M059J (cell line): ENCODE measurements around the gene EPHA2. TPM values are rescaled to one million over a fixed set of nuclear protein-coding genes. Genes with fewer than 3 reads are reported as not detected.

ENCODE experiments used
- DNase-seq: peaks from one replicate; pipeline ENCODE4 v3.0.0-alpha.2; 2012; ENCODE audit warnings: low read depth
- total RNA-seq: library from RNA; depleted of rRNA; stranded (reverse); fragments of >200 nt; shearing (Covaris generic); gene quantifications from 2 replicates; pipeline ENCODE4 v1.2.3, GENCODE V29; 2014

Gene EPHA2
- total RNA-seq, 1 experiment from 2014 or later, result 212 TPM

- no peak for DNase-seq
Observed at GRCh38 chr1:16092923-16093511, 62.9 kb downstream of the EPHA2 start.

- DNase-seq, result no peak
Observed at GRCh38 chr1:16092097-16092922, 63.6 kb downstream of the EPHA2 start.

GRCh38 chr1:16091296-16091695 is 64.6 kb downstream of the EPHA2 start:
- DNase-seq, result no peak

- no peak for DNase-seq
Observed at GRCh38 chr1:16090076-16090826, 65.6 kb downstream of the EPHA2 start.

DNA sequence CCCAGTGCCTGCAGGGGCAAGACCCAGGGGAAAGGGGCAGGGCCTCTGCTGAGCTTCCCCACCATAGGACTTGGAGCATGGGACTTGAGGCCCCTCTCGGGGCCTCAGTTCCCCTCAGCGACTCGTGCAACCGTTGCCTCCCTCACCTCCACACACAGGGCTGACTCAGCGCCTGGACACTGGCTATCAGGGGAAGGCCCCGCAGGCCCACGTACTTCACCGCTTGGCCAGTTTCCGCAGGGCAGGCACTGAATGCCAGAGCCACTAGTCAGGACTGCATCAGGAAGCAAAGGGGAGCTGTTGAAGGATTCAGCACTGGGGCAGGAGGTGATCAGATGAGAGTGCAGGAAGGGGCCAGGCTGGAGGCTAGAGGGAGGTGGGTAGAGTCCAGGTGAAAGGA is 66.9 kb downstream of the EPHA2 start:
- DNase-seq, result peak; percentile 95

DNA sequence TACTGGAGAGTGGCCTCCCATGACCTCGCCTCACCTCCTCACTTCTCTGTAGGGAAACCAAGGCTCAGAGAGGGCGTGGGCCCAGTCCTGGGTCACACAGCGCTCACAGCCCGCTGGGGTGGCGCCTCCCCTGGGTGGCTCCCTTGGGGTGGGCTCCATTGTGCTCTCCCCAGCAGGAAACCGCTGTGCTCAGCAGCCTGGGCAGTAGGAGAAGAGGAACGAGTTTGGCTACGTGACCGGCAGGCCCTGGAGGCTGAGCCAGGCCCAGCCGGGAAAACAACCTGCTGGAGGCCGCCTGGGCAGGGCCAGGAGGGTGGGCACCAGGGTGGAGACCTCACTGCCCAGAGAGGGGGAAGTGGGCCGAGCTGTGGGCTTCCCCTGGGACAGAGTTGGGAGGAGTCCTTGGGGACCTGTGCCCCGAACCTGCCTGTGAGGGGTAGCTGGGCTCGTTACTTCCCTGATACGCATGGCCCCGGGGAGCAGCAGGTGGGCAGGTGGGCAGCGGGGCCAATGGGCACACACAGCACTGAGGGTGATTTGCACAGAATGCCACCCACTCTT is 67.4 kb downstream of the EPHA2 start:
- DNase-seq, result no peak

GRCh38 chr1:16087733-16088132 is 68.1 kb downstream of the EPHA2 start:
- no peak for DNase-seq

GRCh38 chr1:16085522-16085921 is 70.3 kb downstream of the EPHA2 start:
- DNase-seq, result no peak

DNA sequence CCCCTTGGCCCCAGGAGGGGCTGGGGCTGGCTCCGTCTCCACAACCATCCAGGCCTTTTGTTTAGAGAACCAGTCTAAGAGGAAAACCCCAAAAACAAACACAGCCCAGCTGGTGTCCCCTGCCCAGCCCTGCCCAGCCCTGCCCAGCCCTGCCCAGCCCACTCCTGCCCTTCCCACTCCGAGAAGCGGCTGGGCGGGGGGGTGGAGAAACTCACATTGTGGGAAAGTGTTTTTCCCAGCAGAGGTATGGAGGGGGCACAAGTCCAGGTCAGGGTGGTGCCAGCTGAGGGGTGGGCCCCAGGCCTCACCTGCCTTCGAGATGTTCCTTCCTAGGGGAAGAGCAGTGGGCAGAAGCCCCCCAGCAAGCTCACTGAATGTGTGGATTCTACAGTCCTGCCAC is 72.4 kb downstream of the EPHA2 start:
- DNase-seq, result no peak

DNA sequence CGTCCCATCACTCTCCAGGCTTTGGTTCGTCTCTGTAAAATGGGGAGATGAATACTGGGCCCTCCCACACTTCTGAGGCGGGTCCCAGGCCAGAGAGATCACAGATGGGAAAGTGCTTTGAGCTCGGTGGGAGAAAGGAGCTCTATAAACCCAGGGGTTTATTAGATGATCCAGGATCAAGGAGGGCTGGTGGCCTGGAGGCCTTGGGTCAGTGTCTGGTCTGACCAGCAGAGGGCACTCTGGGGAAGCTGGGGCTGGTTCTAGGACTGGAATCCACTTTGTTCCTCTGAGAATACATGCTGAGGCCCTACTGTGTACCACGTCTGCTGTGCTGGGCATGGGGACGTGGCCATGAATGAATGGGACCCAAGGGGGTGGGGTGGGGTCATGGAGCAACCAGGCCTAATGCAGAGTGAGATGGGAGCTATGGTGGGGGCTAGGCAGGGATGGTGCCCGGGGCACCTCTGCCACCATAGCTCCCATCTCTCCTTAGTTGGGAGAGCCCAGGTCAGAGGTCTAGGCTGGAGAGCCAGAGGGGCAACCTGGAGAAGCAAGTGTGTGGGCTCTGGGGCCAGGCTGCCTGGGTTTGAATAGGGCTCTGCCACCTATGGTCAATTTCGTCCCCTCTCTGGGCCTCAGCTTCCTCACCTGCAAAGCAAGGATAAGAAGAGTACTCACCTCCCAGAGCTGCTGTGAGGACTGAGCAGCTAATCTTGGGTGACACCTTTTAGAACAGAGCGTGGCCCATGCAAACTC is 73.4 kb downstream of the EPHA2 start:
- DNase-seq, result peak; percentile 70

GRCh38 chr1:16081636-16082035 is 74.2 kb downstream of the EPHA2 start:
- no peak for DNase-seq

DNA sequence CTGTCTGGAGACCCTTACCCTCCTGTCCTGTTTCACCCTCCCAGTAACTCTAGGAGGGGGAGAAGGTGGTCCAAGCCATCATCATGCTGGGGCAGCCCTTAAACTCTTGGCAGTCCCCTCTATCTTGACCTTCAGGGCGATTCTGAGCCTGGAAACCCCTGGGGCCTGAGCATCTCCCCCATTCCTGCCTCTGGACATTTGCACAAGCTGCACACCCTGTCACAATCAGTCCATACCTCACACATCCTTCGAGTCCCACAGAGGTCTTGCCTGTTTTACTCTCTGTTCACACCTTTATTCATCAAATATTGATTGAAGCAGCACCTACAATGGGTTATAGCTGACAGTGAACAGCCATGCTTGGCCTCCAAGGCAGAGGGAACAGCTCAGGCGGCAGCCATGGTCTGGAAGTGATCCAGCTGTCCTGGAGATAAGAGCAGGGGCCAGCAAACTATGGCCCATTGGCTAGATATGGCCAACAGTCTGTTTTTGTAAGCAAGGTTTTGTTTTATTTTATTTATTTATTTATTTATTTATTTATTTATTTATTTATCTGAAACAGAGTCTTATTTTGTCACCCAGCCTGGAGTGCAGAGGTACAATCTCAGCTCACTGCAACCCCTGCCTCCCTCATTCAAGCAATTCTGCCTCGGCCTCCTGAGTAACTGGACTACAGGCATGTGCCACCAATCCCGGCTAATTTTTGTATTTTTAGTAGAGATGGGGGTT is 75.3 kb downstream of the EPHA2 start:
- DNase-seq, result no peak

DNA sequence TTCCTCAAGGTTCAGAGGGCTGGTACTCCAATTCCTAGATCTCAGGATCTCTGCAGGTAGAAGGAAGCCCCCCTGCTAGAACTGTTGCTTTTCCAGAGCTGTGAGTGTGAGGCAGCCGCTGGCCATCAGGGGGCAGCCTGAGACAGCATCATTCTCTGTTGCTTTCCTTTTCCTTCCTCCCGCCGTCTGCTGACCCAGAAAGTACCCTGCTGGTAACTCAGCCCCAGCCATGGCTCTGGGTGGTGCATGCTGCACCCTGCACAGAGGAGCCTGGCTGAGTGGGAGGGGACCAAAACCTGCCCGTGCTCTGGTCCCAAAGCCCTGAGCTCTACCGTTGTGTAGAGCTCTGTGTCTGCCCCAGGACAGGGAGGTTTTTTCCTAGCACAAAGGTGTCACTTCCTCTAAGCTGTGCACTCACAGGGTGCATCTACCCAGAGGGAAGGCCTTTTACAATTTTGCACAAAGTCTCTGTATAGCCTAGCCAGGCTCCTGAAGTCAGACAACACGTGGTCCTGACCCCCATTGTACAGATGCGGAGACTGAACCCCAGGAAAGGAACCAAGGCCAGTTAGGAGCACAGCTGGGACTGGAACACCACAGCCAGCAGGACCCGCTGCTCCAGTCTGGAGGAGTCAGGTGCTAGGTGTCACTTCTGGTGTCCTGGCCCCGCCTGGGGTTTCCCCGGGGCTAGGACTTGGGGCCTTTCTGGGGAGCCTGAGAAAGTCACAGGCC is 76.8 kb downstream of the EPHA2 start:
- DNase-seq, result peak; percentile 79

DNA sequence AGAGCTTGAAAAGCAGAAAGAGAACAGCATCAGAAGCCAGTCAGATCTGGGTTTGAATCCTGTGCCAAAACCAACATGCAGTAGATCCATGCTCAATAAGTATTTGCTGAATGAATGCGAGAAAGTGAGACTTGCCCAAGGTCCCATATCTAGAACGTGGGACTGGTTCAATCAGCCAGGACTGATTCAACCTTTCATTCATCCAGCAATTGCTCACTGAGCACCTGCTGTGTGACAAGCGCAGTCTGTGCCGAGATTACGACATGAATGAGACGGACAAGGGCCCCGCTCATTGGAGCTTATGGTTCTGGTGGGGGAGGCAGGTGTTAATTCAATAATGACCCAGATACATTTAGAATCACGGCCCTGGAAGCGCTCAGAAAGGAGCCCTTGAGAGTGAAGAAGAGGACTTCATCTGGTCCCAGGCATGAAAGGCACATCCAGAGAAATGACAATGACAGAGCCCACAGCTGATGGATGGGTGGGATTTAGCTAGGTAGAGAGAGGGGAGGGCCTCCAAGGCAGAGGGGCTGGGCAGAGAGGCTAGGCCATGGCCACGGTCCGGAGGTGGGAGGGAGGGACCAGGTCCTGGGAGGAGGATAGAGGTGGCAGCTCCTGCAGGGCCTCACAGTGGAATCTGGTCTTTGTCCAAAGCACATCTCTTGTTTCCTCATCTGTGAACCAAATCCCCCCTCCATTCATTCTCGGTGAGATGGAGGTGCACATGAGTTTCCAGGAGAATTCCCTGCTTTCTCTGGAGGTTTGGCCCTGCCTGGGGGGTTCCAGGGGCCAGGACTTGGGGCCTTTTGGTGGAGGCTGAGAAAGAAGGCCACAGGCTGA is 78.2 kb downstream of the EPHA2 start:
- DNase-seq, result no peak

DNA sequence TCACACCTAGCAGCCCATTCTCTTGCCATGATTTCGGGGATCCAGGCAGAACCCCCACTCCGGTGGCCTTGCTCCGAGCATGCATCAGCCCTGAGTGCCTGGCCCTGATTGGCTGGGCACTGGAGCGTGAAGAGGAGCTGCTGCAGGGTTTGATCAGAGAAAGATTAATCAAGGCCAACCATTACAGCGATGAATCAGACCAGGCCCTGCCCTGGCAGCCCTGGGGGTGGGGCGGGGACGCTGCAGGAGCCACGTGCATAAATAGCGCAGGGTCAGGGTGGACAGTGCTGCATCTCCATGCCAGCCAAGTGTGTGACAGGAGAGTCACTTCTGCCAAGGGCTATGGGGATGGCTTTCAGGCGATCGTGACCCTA is 79.0 kb downstream of the EPHA2 start:
- DNase-seq, result peak; percentile 94

DNA sequence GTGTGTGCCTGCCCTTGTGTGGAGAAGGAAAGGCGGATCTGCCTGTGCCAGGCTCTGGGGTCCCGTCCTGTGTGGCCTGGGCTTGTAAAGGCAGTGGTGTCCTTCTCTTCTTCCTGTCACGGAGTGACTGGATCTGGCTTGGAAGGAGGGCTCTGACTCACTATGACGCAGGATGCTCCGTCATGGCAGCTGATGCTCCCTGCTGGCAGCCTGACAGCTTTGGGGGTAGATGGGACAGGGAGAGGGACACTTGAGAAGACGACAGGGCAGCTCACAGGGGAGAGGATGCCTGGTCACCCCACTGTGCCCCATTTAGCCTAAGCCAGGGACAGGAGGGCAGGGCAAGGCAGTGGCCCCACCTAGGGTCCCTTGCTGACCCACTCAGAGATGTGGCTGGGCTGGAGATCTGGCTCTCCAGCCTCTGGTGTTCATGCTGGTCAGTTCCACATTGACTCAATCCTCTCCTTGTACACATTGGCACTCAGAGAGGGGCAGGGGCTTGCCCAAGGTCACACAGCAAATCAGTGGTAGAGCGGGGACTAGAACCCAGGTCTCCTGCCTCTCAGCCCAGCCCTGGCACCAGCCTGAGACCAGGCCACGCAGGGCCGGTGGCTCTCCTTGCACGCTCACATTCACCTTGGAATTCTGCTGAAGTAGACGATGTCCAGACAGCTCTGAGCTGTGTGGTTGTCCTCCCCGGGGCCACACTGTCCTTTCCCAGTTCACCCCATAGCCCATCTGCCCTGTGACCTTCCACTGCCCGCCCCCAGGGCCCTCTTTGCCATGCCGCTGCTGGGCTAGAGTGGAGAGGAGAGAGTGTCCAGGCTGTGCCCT is 79.6 kb downstream of the EPHA2 start:
- peak; percentile 98 for DNase-seq

DNA sequence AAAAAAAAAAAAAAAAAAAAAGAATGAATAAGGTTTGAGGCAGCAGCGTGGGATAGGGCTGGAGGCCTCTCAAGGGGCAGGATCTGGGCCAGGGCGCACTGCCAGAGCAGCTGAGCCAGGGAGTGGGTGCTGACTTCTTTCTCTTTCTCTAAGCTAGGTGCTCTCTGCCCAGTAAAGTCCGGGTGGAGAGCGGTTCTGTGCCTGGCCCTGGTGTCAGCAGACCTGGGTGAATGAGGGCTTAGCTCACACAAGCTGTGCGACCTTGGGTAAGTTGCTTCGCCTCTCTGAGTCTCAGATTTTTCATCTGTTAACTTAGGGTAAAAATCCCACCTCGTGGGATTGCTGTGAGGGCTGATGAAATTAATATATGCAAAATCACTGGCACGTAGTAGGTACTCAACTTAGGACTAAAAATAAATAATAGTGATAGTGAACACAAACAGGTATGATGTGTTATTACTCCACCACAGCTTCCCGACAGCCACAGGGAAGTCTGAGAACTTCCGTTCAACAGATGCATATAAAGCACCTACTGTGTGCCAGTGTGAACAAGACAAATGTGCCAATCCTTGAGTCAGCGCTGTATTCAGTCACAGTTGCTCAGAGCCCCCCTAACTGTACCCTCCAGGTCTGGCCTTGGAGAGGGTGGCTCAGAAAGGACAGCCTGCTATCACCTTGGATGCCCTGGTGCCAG is 80.4 kb downstream of the EPHA2 start:
- DNase-seq, result peak; percentile 87
